Endothelial cell of umbilical vein (primary cell): ENCODE measurements around the gene AKAP13. TPM values are rescaled to one million over a fixed set of nuclear protein-coding genes. Genes with fewer than 3 reads are reported as not detected.

Source experiments
- BruUV-seq: library from RNA; stranded (reverse); fragments of 400-500 nt; replicated peaks from 2 replicates; lab custom pipeline; 2021; lab: Mats Ljungman, UMichigan
- CTCF ChIA-PET: fragments of 300-600, 350-600 bp; sonication (Branson Sonifier 250); formaldehyde crosslinking; loops from one replicate; lab custom pipeline; 2021; ENCODE audit warnings: antibody characterized with exemption, inconsistent platforms; lab: Charles Lee
- POLR2A ChIA-PET: fragments of 300-600, 350-600 bp; sonication (Branson Sonifier 250); formaldehyde crosslinking; loops from one replicate; lab custom pipeline; 2021; ENCODE audit warnings: antibody characterized with exemption, inconsistent platforms; lab: Charles Lee
- DNase-seq: peaks from one replicate; pipeline ENCODE4 v3.0.0-alpha.2; 2011; ENCODE audit warnings: low read depth, low spot score
- FAIRE-seq: peaks from 2 replicates; lab custom pipeline; 2011; peaks lifted over from hg19 to GRCh38; lab: Jason Lieb, UNC
- H2AFZ ChIP-seq: 2 replicates; pipeline ENCODE4 v1.6.0; 2012; ENCODE audit warnings: low read depth, low read length, control low read depth, inconsistent platforms
- H3K27ac ChIP-seq: 2 replicates; pipeline ENCODE4 v1.5.1; 2011; ENCODE audit warnings: low read depth, mild to moderate bottlenecking, control low read depth, low read length, moderate library complexity; ENCODE audit not compliant: insufficient read depth
- H3K27me3 ChIP-seq, 2 experiments: 2 replicates each; pipeline versions ENCODE4 v1.6.0 to v1.6.1; 2011; ENCODE audit warnings: low read length in 2 of 2, mixed read lengths in 1 of 2; ENCODE audit not compliant: control insufficient read depth in 2 of 2, insufficient read depth in 2 of 2
- H3K36me3 ChIP-seq, 2 experiments: 2 replicates in 1 of 2; 3 replicates in 1 of 2; pipeline ENCODE4 v1.5.1; 2011; ENCODE audit warnings: low read length in 2 of 2, mild to moderate bottlenecking in 1 of 2, moderate library complexity in 1 of 2; ENCODE audit not compliant: control insufficient read depth in 2 of 2, insufficient read depth in 2 of 2; ENCODE audit errors: extremely low read depth in 1 of 2
- H3K4me1 ChIP-seq: 3 replicates; pipeline ENCODE4 v1.5.1; 2011; ENCODE audit warnings: mild to moderate bottlenecking, low read length; ENCODE audit not compliant: control insufficient read depth, insufficient read depth; ENCODE audit errors: extremely low read depth
- H3K4me2 ChIP-seq: 2 replicates; pipeline ENCODE4 v1.6.1; 2011; ENCODE audit warnings: low read length, control low read depth, mixed read lengths; ENCODE audit not compliant: insufficient read depth
- H3K4me3 ChIP-seq, 3 experiments: fragments of 200-600 bp in 1 of 3; sonication (generic), shearing (Covaris generic) in 1 of 3; replicated peaks in 1 of 3; 2 replicates each; pipeline ENCODE4 v1.5.1; 2011 to 2016; ENCODE audit warnings: control low read depth in 3 of 3, low read length in 3 of 3, mild to moderate bottlenecking in 2 of 3, inconsistent platforms in 1 of 3, low read depth in 1 of 3, moderate library complexity in 1 of 3; ENCODE audit not compliant: insufficient read depth in 1 of 3
- H3K79me2 ChIP-seq: 2 replicates; pipeline ENCODE4 v1.6.0; 2012; ENCODE audit warnings: low read length, inconsistent platforms; ENCODE audit not compliant: control insufficient read depth, insufficient read depth
- H3K9ac ChIP-seq: replicated peaks from 2 replicates; pipeline ENCODE3; 2011; ENCODE audit warnings: low read length, control low read depth; ENCODE audit not compliant: insufficient read depth; ENCODE audit errors: extremely low read depth
- H3K9me1 ChIP-seq: replicated peaks from 3 replicates; pipeline ENCODE4 v1.6.0; 2011; ENCODE audit warnings: mild to moderate bottlenecking, low read length; ENCODE audit not compliant: control insufficient read depth, insufficient read depth; ENCODE audit errors: extremely low read depth
- H3K9me3 ChIP-seq: replicated peaks from 2 replicates; pipeline ENCODE4 v1.5.1; 2012; ENCODE audit warnings: low read length, inconsistent platforms; ENCODE audit not compliant: control insufficient read depth, insufficient read depth
- H4K20me1 ChIP-seq: replicated peaks from 2 replicates; pipeline ENCODE3; 2011; ENCODE audit warnings: mild to moderate bottlenecking, low read length; ENCODE audit not compliant: control insufficient read depth, insufficient read depth; ENCODE audit errors: extremely low read depth
- EZH2 ChIP-seq: IDR thresholded peaks from 2 replicates; pipeline ENCODE4 v1.6.1; 2012; ENCODE audit warnings: borderline replicate concordance, low read depth, mild to moderate bottlenecking, moderate library complexity, low read length, inconsistent platforms; ENCODE audit not compliant: severe bottlenecking
- FOS ChIP-seq: IDR thresholded peaks from 2 replicates; pipeline ENCODE4 v1.6.1; 2011; ENCODE audit warnings: mild to moderate bottlenecking, low read length, moderate library complexity, borderline replicate concordance; ENCODE audit not compliant: insufficient read depth
- GATA2 ChIP-seq: IDR thresholded peaks from 2 replicates; pipeline ENCODE4 v1.7.0; 2011; ENCODE audit warnings: low read depth, mild to moderate bottlenecking, moderate library complexity, mixed read lengths, low read length; ENCODE audit not compliant: insufficient read length, insufficient read depth
- JUN ChIP-seq: IDR thresholded peaks from 2 replicates; pipeline ENCODE4 v1.6.1; 2011; ENCODE audit warnings: borderline replicate concordance, low read depth; ENCODE audit not compliant: insufficient read length, insufficient read depth
- MYC ChIP-seq: IDR thresholded peaks from one replicate; pipeline ENCODE4 v1.6.1; 2011; ENCODE audit warnings: mild to moderate bottlenecking, low read depth, low read length
- POLR2A ChIP-seq: IDR thresholded peaks from 2 replicates; pipeline ENCODE4 v1.6.1; 2012; ENCODE audit warnings: low read depth, mild to moderate bottlenecking, control low read depth, low read length
- POLR2AphosphoS5 ChIP-seq: IDR thresholded peaks from 2 replicates; pipeline ENCODE4 v1.6.1; 2012; ENCODE audit warnings: low read depth, mild to moderate bottlenecking, control low read depth, low read length, moderate library complexity; ENCODE audit not compliant: insufficient read depth
- dilution Hi-C: fragments of 300-500 bp; cut with MboI; formaldehyde crosslinking; loops from one replicate; pipeline ENCODE4 v1.15.0; 2019; ENCODE audit warnings: low sequenced_read_pairs; ENCODE audit not compliant: extremely low pct_ligation_motif_present
- intact Hi-C: fragments of 100-400 bp; cut with micrococcal nuclease; formaldehyde crosslinking; loops from one replicate; pipeline ENCODE4 v1.10.0; 2022
- polyA plus RNA-seq, 4 experiments: library from polyadenylated mRNA; depleted of rRNA in 3 of 4; stranded (reverse) in 3 of 4; unstranded in 1 of 4; fragments of >200 nt; gene quantifications; 2 replicates each; pipeline versions ENCODE4 v1.2.1 to v1.2.3, GENCODE V29; 2011 to 2012; ENCODE audit warnings: missing spikeins in 1 of 4
- total RNA-seq: library from RNA; stranded (reverse); gene quantifications from 2 replicates; pipeline ENCODE4 v1.2.3, GENCODE V29; 2021
- TF ChIP-seq, protein P1 (sequence below), 2 donors: IDR thresholded peaks; 1 replicate in 1 of 2; 2 replicates in 1 of 2; pipeline ENCODE4 v1.5.1; 2011; ENCODE audit warnings: low read length in 2 of 2, mild to moderate bottlenecking in 2 of 2, moderate library complexity in 2 of 2, control low read depth in 1 of 2, inconsistent platforms in 1 of 2, low read depth in 1 of 2; ENCODE audit not compliant: insufficient read depth in 1 of 2; ENCODE audit errors: extremely low read depth in 1 of 2
- TF ChIP-seq, protein P2 (sequence below): IDR thresholded peaks from 2 replicates; pipeline ENCODE4 v1.6.1; 2011; ENCODE audit not compliant: insufficient read depth, insufficient read length

The AKAP13 gene
- total and polyA plus RNA-seq, 2 donors (not counting 3 experiments of a cell fraction or from before 2014, with no cell fraction given) = 22.8 to 87.8 TPM

- ChIA-PET POLR2A (no interaction called here), CTCF (interaction anchor here (0.5 to 1.3 kb wide), 4 partner anchors 9 to 102 kb away, joined by 3 to 4 read pairs (median 3); no protein-coding TSS in a partner anchor)
- no peaks in the 10 kb centered on the region for H3K4me1 ChIP-seq
- no peak for DNase-seq
- intact Hi-C loops (no loop called here), dilution Hi-C loops (no loop called here)
- H3K4me3 ChIP-seq = no peak overlapping the region
- H3K27ac ChIP-seq = no peak overlapping the region
- peaks cover 0 to 3% of the 10 kb centered on the region in 2 experiments for H3K36me3 ChIP-seq
- no peaks in the 10 kb centered on the region for H4K20me1 ChIP-seq
- H3K79me2 ChIP-seq = no peaks in the 10 kb centered on the region
- TF ChIP-seq EZH2 (no peak), JUN (no peak), GATA2 (no peak), MYC (no peak), POLR2AphosphoS5 (no peak), FOS (no peak), POLR2A (no peak)
- TF ChIP-seq, protein P1, sequence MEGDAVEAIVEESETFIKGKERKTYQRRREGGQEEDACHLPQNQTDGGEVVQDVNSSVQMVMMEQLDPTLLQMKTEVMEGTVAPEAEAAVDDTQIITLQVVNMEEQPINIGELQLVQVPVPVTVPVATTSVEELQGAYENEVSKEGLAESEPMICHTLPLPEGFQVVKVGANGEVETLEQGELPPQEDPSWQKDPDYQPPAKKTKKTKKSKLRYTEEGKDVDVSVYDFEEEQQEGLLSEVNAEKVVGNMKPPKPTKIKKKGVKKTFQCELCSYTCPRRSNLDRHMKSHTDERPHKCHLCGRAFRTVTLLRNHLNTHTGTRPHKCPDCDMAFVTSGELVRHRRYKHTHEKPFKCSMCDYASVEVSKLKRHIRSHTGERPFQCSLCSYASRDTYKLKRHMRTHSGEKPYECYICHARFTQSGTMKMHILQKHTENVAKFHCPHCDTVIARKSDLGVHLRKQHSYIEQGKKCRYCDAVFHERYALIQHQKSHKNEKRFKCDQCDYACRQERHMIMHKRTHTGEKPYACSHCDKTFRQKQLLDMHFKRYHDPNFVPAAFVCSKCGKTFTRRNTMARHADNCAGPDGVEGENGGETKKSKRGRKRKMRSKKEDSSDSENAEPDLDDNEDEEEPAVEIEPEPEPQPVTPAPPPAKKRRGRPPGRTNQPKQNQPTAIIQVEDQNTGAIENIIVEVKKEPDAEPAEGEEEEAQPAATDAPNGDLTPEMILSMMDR (IDR thresholded peaks at IDR 0.05; ENCODE audit: extremely low read depth in 1 of 2, insufficient read depth in 1 of 2, low read depth in 1 of 2, low read length in 2 of 2) = no peak
- TF ChIP-seq, protein P2, sequence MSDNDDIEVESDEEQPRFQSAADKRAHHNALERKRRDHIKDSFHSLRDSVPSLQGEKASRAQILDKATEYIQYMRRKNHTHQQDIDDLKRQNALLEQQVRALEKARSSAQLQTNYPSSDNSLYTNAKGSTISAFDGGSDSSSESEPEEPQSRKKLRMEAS = no peak
- no TSS peak for BruUV-seq
- H3K4me2 ChIP-seq = no peak overlapping the region
- H3K9me1 ChIP-seq = no peaks in the 10 kb centered on the region
- H3K27me3 ChIP-seq = no peaks in the 10 kb centered on the region
- FAIRE-seq = no peak
- no peak overlapping the region for H3K9ac ChIP-seq
- no peaks in the 10 kb centered on the region for H3K9me3 ChIP-seq
- no peak overlapping the region for H2AFZ ChIP-seq
Measured at GRCh38 chr15:85752124-85752475, 371.7 kb downstream of the AKAP13 start.
